ENCODE data around the gene RPP14. TPM values are rescaled to one million over a fixed set of nuclear protein-coding genes. Genes with fewer than 3 reads are reported as not detected.

RPP14 gene
- total RNA-seq, 2 experiments from 2014 or later, result 12.7 to 15.4 TPM

DNA sequence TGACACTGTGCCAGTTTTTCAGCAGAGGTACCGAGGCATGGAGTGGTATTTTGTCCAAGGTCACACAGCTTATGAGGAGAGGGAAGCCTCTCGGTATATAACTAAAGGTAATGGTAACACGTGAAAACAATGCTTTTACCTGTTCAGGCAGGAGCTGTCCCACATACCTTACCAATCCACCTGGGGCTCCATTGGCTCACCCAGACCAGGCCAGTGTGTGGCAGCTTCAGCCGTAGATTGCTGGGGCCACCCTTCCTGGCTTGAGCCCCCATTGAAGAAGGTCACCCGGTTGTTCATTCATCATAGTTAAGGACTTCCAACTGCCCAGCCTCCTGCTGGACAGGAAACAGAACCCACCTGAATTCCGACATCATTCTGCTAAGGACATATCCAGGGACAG, 9.2 kb upstream of the RPP14 start:
- Mint-ChIP-seq H3K9me3 (peaks cover 8% of the 10 kb centered on the region), H3K36me3 (ENCODE audit: low read depth) (no peaks in the 10 kb centered on the region), H3K27me3 (peaks cover 24% of the 10 kb centered on the region), H3K4me1 (no peaks in the 10 kb centered on the region), H3K4me3 (no peak overlapping the region), H3K27ac (no peak overlapping the region)
- POLR2A ChIA-PET, result no interaction called here
- CTCF ChIA-PET, result interaction anchor here (3.4 kb wide), 1 partner anchor 10 kb away, joined by 21 read pairs; the partner anchor contains the start of genes HTD2 and RPP14
- no peak for DNase-seq

GRCh38 chr3:58298190-58298589, 7.9 kb upstream of the RPP14 start:
- peaks cover 32% of the 10 kb centered on the region for H3K27me3 Mint-ChIP-seq
- no peak overlapping the region for H3K4me3 Mint-ChIP-seq
- DNase-seq, result no peak
- ChIA-PET POLR2A (no interaction called here), CTCF (interaction anchor here (0.6 to 3.4 kb wide), 5 partner anchors 9 to 127 kb away, joined by 3 to 21 read pairs (median 3); partner anchors contain the start of genes HTD2 and RPP14)
- H3K36me3 Mint-ChIP-seq (ENCODE audit: low read depth), result no peaks in the 10 kb centered on the region
- no peak overlapping the region for H3K27ac Mint-ChIP-seq
- H3K4me1 Mint-ChIP-seq, result no peaks in the 10 kb centered on the region
- peaks cover 8% of the 10 kb centered on the region for H3K9me3 Mint-ChIP-seq

DNA sequence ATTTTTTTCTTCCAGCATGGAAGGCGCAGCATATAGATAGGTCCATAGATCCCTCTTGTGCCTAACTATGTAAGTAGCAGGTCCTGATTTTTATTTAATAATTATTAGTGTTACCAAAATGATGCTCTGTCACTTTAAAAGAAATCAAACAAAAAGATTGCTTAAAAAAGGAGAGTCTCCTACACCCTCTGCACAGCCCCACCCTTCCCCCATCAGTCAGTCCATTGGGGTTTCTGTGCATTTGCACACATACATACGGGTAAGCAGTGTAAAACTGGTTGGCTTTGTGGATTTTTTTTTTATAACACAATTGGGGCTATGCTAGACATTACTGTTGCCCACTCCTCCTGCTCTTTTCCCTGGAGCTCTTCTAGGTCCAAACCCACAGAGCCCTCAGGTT, 7.0 kb upstream of the RPP14 start:
- Mint-ChIP-seq H3K36me3 (ENCODE audit: low read depth) (no peaks in the 10 kb centered on the region), H3K9me3 (peaks cover 8% of the 10 kb centered on the region), H3K27me3 (peaks cover 32% of the 10 kb centered on the region), H3K4me3 (no peak overlapping the region), H3K27ac (no peak overlapping the region), H3K4me1 (no peaks in the 10 kb centered on the region)
- POLR2A ChIA-PET, result no interaction called here
- no peak for DNase-seq
- CTCF ChIA-PET, result interaction anchor here (0.6 to 1.5 kb wide), 2 partner anchors 53 to 111 kb away, joined by 3 to 10 read pairs; no protein-coding TSS in a partner anchor

GRCh38 chr3:58299839-58300516, 6.1 kb upstream of the RPP14 start:
- Mint-ChIP-seq H3K27ac (no peak overlapping the region), H3K4me3 (no peak overlapping the region), H3K36me3 (ENCODE audit: low read depth) (no peaks in the 10 kb centered on the region), H3K27me3 (peaks cover 32% of the 10 kb centered on the region), H3K4me1 (peaks cover under 1% of the 10 kb centered on the region), H3K9me3 (peaks cover 8% of the 10 kb centered on the region)
- no peak for DNase-seq
- ChIA-PET POLR2A (no interaction called here), CTCF (interaction anchor here (0.7 to 1.5 kb wide), 3 partner anchors 83 to 173 kb away, joined by 4 to 10 read pairs (median 4); no protein-coding TSS in a partner anchor)

DNA sequence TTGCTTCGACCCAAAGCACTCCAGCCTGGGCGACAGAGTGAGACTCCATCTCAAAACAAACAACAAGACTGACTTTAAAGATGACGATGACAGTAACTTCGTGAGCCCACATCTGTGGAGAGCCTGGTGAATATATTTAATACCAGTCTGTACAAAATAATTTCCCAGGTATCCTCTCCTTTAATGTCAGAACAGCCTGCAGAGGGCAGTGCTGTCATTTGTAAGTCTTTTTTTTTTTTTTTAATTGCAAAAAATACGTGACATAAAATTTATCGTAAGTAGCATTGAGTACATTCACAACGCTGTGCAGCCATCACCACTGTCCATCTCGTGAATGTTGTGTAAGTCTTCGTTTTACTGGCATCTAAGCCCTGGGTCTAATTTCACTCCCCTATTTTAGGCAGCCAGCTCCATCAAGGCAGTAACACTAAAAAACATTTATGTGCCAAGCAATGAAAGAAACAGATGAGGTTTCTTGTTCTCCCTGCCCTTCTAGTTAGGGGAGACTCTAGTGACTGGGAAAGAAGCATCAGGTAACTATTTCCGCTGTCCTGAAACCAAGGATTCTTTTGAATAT, 1.7 kb downstream of the RPP14 start:
- CTCF ChIA-PET, result interaction anchor here (0.5 to 4.8 kb wide), 25 partner anchors 9 to 1644 kb away, joined by 3 to 26 read pairs (median 7); partner anchors contain the start of genes ABHD6 and KCTD6
- Mint-ChIP-seq H3K27ac (peak overlapping the region; percentile 99), H3K4me1 (peaks cover 35% of the 10 kb centered on the region), H3K36me3 (ENCODE audit: low read depth) (peaks cover 25% of the 10 kb centered on the region), H3K27me3 (no peaks in the 10 kb centered on the region), H3K9me3 (no peaks in the 10 kb centered on the region), H3K4me3 (peak overlapping the region; percentile 93)
- POLR2A ChIA-PET, result no interaction called here
- DNase-seq, result peak; percentile 58

DNA sequence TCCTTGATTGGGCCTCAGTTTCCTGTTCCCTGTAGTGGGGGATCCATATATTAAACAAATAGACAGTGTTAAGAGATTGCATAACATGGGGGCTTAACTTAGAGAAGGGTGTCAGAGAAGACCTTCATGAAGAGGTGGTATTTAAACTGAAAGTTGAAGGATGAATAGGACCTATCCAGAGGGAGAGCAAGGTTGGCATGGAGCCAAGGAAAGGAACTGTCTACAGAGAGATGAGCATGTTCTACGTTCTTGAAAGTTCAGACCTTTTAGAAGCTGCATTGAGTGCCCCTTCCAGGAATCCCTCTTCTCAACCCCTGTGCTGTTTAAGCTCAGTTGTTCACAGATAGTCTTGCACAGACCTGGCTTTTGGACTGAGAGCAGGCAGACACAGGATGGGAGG, 2.7 kb downstream of the RPP14 start:
- Mint-ChIP-seq H3K4me1 (peaks cover 35% of the 10 kb centered on the region), H3K27ac (peak overlapping the region; percentile 73), H3K36me3 (ENCODE audit: low read depth) (peaks cover 33% of the 10 kb centered on the region), H3K27me3 (no peaks in the 10 kb centered on the region), H3K9me3 (no peaks in the 10 kb centered on the region), H3K4me3 (no peak overlapping the region)
- POLR2A ChIA-PET, result no interaction called here
- no peak for DNase-seq
- CTCF ChIA-PET, result interaction anchor here (1.3 to 4.8 kb wide), 6 partner anchors 12 to 225 kb away, joined by 3 to 21 read pairs (median 6); no protein-coding TSS in a partner anchor

GRCh38 chr3:58317811-58318210, 11.8 kb downstream of the RPP14 start:
- Mint-ChIP-seq H3K27me3 (no peaks in the 10 kb centered on the region), H3K36me3 (ENCODE audit: low read depth) (peaks cover 47% of the 10 kb centered on the region), H3K4me3 (no peak overlapping the region), H3K9me3 (no peaks in the 10 kb centered on the region), H3K4me1 (peaks cover 2% of the 10 kb centered on the region), H3K27ac (no peak overlapping the region)
- ChIA-PET CTCF (interaction anchor here (5.0 kb wide), 1 partner anchor 11 kb away, joined by 23 read pairs; the partner anchor contains the start of genes HTD2 and RPP14), POLR2A (no interaction called here)
- no peak for DNase-seq

- POLR2A ChIA-PET, result no interaction called here
Observed at GRCh38 chr3:58321791-58322190, 15.7 kb downstream of the RPP14 start.

DNA sequence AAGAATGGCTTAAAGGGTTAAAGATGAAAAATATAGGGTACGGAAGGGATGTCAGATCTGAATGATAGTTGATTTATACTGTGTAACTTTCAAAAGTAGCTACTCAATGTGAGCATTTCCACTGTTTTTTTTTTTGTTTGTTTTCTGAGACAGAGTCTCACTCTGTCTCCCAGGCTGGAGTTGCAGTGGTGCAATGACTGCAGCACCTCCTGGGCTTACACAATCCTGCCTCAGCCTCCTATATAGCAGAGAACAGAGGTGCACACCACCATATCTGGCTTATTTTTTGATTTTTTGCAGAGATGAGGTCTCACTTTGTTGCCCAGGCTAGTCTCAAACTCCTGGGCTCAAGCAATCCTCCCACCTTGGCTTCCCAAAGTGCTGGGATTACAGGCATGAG, 16.7 kb downstream of the RPP14 start:
- Mint-ChIP-seq H3K4me3 (no peak overlapping the region), H3K4me1 (peaks cover 27% of the 10 kb centered on the region), H3K27me3 (no peaks in the 10 kb centered on the region), H3K36me3 (ENCODE audit: low read depth) (peaks cover 13% of the 10 kb centered on the region), H3K27ac (no peak overlapping the region), H3K9me3 (no peaks in the 10 kb centered on the region)
- ChIA-PET CTCF (interaction anchor here (0.6 to 2.5 kb wide), 6 partner anchors 11 to 143 kb away, joined by 3 to 12 read pairs (median 3); partner anchors contain the start of genes HTD2 and RPP14), POLR2A (no interaction called here)
- DNase-seq, result no peak

More at GRCh38 chr3:58321791-58322190, 15.7 kb downstream of the RPP14 start:
- peaks cover 27% of the 10 kb centered on the region for H3K4me1 Mint-ChIP-seq
- H3K27me3 Mint-ChIP-seq, result no peaks in the 10 kb centered on the region
- no peak overlapping the region for H3K4me3 Mint-ChIP-seq
- DNase-seq, result no peak
- no peaks in the 10 kb centered on the region for H3K9me3 Mint-ChIP-seq
- peaks cover 17% of the 10 kb centered on the region for H3K36me3 Mint-ChIP-seq (ENCODE audit: low read depth)
- CTCF ChIA-PET, result interaction anchor here (0.7 to 2.5 kb wide), 8 partner anchors 9 to 118 kb away, joined by 3 to 12 read pairs (median 4); partner anchors contain the start of genes HTD2 and RPP14
- no peak overlapping the region for H3K27ac Mint-ChIP-seq

GRCh38 chr3:58323529-58324390, 17.7 kb downstream of the RPP14 start:
- H3K36me3 Mint-ChIP-seq (ENCODE audit: low read depth), result peaks cover 6% of the 10 kb centered on the region
- no peak overlapping the region for H3K4me3 Mint-ChIP-seq
- no peaks in the 10 kb centered on the region for H3K9me3 Mint-ChIP-seq
- CTCF ChIA-PET, result interaction anchor here (0.6 to 2.5 kb wide), 6 partner anchors 9 to 168 kb away, joined by 3 to 12 read pairs (median 4); partner anchors contain the start of genes HTD2, KCTD6, PXK and RPP14
- peak overlapping the region; percentile 69 for H3K27ac Mint-ChIP-seq
- POLR2A ChIA-PET, result no interaction called here
- H3K4me1 Mint-ChIP-seq, result peaks cover 27% of the 10 kb centered on the region
- no peak for DNase-seq
- no peaks in the 10 kb centered on the region for H3K27me3 Mint-ChIP-seq

DNA sequence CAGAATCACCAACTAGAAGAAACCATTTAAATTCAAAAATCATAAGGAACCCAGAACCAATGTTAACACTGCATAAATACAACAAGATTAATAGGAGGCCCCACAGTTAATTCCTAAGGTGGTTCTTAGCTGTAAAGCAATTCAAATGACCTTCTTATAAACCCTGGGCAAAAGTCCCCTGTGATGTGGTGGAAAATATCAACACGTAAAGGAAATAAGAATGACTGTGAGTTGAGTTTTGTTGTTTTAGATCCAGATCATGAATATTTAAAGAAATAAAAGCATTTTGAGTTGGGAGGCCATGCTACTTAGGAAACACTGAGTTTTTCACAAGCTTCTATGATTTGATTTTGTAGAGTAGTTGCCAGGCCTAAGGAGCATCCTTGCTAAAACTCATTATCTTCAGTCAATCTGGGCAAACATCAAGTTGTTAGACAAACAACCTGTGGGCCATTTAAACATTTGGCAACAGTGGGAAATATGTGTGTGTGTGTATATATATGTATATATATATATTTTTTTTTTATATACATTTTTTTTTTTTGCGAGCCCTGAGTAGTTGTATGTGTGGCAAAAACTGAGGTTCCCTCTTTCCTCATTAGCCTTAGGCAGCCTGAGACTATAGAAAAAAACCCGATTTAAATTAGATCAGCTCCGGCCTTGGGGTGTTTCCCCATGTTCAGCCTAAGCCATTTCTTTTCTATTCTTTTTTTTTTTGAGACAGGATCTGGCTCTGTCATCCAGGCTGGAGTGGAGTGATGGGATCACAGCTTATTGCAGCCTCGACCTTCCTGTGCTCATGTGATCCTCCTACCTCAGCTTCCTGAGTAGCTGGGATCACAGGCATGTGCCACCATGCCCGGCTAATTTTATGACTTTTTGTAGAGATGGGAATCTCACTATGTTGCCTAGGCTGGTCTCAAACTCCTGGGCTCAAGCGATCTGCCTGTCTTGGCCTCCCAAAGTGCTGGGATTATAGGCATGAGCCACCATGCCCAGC, 18.6 kb downstream of the RPP14 start:
- ChIA-PET POLR2A (interaction anchor here (0.6 kb wide), 1 partner anchor 102 kb away, joined by 4 read pairs; no protein-coding TSS in a partner anchor), CTCF (interaction anchor here (0.7 to 1.3 kb wide), 6 partner anchors 8 to 167 kb away, joined by 3 to 5 read pairs (median 4); partner anchors contain the start of genes KCTD6 and PXK)
- DNase-seq, result peak; percentile 18
- Mint-ChIP-seq H3K27me3 (no peaks in the 10 kb centered on the region), H3K27ac (peak overlapping the region; percentile 72), H3K4me3 (no peak overlapping the region), H3K9me3 (no peaks in the 10 kb centered on the region), H3K4me1 (peaks cover 27% of the 10 kb centered on the region), H3K36me3 (ENCODE audit: low read depth) (peaks cover 3% of the 10 kb centered on the region)
